ENCODE results near the gene ZNF513.
"Not testable (repeated sequence)": the region's sequence is repeated elsewhere in the genome, so short reads cannot be mapped to it uniquely, and the experiment has no call there.

ZNF513 gene

GRCh38 chr2:27353762-27354596, 26.6 kb downstream of the ZNF513 start:
- DNase-seq: no peak

DNA sequence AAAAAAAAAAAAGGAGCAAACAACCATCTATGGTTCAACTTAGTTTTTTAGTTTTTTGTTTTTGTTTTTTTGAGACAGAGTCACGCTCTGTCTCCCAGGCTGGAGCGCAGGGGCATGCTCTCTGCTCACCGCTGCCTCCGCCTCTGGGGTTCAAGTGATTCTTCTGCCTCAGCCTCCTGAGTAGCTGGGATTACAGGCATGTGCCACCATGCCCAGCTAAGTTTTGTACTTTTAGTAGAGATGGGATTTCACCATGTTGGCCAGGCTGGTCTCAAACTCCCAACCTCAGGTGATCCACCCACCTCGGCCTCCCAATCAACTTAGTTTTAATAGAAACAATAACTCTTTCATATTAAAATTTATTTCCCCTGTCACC, 27.2 kb downstream of the ZNF513 start:
- not testable (repeated sequence) for DNase-seq

- no peak for DNase-seq
Observed at GRCh38 chr2:27351802-27352598, 28.5 kb downstream of the ZNF513 start.

- no peak for DNase-seq
Observed at GRCh38 chr2:27350106-27350693, 30.3 kb downstream of the ZNF513 start.

- DNase-seq: no peak
Observed at GRCh38 chr2:27347641-27348040, 32.9 kb downstream of the ZNF513 start.

DNA sequence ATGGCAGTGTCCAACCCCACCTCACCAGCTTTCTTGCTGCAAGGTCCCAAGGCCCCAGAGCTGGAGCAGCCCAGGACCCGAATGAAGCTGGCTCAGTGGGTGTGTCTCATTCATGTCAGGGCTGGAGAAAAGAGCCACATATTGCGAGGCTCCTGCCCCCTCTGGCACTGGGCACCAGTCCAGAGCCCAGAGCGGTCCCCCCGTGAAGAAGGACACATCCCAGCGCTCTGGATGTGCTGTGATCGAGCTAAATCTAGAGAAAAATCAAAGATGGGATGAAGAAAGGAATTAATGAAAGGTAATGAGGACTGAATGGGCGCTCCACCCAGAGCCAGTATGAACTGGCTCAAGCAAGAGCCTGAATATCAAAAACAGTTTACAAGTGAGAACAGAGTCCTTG, 44.4 kb downstream of the ZNF513 start:
- DNase-seq: no peak

DNA sequence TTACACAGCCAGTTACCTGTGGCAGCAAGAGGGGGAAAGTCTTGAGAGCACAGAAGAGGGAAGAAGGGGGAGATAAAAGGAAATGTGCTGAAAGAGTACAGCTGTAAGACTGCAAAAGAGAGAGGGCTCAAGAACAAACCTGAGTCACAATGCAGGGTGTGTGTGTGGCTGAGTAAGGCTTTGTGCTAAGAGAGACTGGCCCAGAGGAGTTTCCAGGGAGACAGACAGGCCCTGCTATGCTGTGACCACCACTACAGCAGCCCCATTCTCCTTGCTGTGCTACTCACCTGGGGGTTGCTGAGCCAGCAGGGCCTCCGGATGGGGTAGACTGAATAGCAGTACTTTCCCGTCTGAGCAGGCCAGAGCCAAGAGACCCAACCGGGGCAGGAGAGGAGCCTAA, 45.2 kb downstream of the ZNF513 start:
- DNase-seq: no peak
